ENCODE results near the gene PYGM.

DNA sequence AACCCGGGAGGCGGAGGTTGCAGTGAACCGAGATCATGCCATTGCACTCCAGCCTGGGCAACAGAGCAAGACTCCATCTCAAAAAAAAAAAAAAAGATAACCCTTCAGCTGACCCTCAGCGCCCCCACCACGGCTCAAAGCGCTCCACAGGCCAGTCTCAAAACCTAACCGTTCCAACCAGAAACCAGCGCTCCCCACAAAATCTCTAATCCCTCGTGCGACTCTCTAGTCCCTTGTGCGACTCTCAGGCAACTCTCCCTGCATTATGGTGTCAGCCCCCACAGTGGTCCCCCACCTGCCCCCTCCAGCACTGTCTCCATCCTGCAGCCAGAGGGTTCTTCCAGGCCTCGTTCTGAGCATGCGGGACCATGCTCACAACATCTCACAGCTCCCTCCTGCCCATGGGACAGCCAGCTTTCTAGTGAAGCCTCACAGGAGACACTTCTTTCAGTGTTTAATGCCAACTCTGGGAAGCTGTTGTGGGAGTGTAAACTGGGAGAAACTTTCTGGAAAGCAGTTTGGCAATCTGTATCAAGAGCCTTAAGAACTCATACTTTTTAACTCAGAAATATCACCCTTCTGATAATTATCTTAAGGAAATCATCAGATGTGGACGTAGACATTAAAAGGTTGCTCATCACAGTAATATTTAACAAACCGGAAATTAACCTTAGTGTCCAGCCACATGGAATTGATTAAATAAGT, 11.7 kb downstream of the PYGM start:
- TF ChIP-seq EZH2 (conservative IDR thresholded peaks at IDR 0.05; ENCODE audit: low read depth, low read length) (no peak), NR2F6 (IDR thresholded peaks at IDR 0.05) (no peak), NR2F6 (CRISPR knock-in tag; IDR thresholded peaks at IDR 0.05) (no peak), HDAC6 (IDR thresholded peaks at IDR 0.05; ENCODE audit: low read depth, low read length) (no peak), HNRNPUL1 (IDR thresholded peaks at IDR 0.05; ENCODE audit: low read depth, low read length) (no peak)
- TF ChIP-seq, protein P1, sequence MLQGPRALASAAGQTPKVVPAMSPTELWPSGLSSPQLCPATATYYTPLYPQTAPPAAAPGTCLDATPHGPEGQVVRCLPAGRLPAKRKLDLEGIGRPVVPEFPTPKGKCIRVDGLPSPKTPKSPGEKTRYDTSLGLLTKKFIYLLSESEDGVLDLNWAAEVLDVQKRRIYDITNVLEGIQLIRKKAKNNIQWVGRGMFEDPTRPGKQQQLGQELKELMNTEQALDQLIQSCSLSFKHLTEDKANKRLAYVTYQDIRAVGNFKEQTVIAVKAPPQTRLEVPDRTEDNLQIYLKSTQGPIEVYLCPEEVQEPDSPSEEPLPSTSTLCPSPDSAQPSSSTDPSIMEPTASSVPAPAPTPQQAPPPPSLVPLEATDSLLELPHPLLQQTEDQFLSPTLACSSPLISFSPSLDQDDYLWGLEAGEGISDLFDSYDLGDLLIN (CRISPR knock-in tag; IDR thresholded peaks at IDR 0.05; ENCODE audit: borderline replicate concordance): no peak
- TF ChIP-seq, protein P2, sequence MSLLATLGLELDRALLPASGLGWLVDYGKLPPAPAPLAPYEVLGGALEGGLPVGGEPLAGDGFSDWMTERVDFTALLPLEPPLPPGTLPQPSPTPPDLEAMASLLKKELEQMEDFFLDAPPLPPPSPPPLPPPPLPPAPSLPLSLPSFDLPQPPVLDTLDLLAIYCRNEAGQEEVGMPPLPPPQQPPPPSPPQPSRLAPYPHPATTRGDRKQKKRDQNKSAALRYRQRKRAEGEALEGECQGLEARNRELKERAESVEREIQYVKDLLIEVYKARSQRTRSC (CRISPR knock-in tag; IDR thresholded peaks at IDR 0.05; ENCODE audit: low read depth): no peak

All from HepG2 (cell line).